Measurements from ENCODE around the gene COL4A6.

Gene COL4A6

DNA sequence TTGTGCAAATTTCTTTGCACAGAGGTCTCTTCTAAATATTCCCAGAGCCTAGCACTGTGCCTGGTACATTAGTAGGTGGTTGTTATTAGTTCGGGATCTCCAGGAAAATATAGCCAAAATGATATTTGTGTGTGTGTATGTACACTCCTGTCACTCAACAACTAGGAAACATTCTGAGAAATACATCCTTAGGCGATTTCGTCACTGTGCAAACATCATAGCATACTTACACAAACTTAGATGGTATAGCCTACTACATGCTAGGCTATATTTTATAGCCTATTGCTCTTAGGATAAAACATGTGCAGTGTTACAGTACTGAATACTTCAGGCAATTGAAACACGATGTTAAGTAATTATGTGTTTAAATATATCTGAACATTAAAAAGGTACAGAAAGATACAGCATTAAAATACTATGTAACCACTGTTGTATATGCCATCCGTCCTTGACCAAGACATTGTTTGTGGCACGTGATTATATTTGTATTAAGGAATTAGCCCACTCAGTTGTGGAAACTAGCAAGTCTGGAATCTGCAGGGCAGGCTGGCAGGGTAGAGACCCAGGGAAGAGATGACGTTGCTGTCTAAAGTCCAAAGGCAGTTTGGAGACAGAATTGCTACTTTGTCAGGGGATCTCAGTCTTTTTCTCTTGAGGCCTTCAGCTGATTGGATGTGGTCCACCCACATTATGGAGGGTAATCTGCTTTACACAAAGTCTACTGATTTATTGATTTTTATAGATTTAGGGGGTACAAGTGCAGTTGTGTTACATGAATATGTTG is 106.9 kb downstream of the COL4A6 start:
- no peak for DNase-seq (ENCODE audit: low read depth)

- no peak for DNase-seq (ENCODE audit: low read depth)
Measured at GRCh38 chrX:108323751-108324150, 114.5 kb downstream of the COL4A6 start.

DNA sequence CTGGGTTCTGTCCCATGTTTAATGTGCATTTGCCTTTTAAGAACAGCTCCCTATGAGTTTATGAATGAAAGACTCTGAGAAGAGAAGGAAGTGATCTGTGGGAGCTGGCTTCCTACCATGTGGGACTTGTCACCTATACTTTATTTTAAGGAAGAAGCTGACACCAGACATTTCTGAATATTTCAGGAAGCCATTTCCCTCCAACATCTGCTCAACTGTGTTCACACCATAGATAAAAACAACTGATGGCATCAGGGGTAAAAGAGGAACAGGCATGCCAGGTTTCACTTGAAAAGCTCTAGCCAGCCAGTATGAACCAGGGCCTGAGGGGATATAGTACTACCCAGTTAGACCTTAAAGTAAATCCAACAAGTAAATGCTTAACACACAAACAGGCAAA is 116.0 kb downstream of the COL4A6 start:
- no peak for DNase-seq (ENCODE audit: low read depth)

GRCh38 chrX:108316456-108316855 is 121.8 kb downstream of the COL4A6 start:
- no peak for DNase-seq (ENCODE audit: low read depth)

GRCh38 chrX:108313669-108314068 is 124.6 kb downstream of the COL4A6 start:
- DNase-seq (ENCODE audit: low read depth), result no peak

DNA sequence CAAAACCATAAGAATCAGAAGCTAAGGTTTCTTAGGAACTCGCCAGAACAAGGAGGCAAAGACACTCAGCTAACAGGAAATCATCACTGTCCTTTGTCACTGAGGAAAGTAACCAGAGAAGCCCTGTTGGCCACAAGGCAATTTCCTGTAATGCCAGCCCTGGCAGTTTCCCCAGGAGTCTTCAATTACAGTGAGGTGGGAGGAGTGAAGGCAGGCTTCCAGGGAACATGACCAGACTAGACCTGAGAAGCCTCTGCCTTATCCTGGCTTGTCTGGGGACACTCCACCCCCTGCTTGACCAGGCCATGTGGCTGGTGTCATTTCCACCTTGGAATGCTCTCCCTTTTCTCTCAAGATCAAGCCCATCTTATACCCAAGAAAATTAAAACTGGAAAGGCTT is 125.3 kb downstream of the COL4A6 start:
- DNase-seq (ENCODE audit: low read depth), result peak; percentile 42

GRCh38 chrX:108312011-108312410 is 126.2 kb downstream of the COL4A6 start:
- peak; percentile 88 for DNase-seq (ENCODE audit: low read depth)

DNA sequence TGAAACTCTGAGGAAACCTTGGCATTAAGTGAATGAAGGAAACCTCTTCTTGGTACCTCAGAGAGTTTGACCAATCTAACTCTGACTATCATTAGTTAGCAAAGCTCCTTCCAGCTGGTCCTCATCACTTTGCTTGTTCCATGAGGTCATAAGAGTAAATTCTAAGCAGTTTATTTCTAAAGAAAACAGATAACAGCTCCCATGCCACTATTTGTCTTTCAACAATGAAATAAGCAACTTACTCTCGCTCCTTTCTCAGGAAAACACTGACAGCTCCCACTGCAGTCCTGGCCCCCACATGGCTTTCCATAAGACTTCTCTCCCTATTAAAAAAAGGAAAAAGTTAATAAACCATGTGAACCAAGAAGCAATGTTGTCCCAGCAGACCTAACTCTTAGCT is 127.7 kb downstream of the COL4A6 start:
- DNase-seq (ENCODE audit: low read depth), result peak; percentile 67

GRCh38 chrX:108309144-108309543 is 129.1 kb downstream of the COL4A6 start:
- peak; percentile 92 for DNase-seq (ENCODE audit: low read depth)

DNA sequence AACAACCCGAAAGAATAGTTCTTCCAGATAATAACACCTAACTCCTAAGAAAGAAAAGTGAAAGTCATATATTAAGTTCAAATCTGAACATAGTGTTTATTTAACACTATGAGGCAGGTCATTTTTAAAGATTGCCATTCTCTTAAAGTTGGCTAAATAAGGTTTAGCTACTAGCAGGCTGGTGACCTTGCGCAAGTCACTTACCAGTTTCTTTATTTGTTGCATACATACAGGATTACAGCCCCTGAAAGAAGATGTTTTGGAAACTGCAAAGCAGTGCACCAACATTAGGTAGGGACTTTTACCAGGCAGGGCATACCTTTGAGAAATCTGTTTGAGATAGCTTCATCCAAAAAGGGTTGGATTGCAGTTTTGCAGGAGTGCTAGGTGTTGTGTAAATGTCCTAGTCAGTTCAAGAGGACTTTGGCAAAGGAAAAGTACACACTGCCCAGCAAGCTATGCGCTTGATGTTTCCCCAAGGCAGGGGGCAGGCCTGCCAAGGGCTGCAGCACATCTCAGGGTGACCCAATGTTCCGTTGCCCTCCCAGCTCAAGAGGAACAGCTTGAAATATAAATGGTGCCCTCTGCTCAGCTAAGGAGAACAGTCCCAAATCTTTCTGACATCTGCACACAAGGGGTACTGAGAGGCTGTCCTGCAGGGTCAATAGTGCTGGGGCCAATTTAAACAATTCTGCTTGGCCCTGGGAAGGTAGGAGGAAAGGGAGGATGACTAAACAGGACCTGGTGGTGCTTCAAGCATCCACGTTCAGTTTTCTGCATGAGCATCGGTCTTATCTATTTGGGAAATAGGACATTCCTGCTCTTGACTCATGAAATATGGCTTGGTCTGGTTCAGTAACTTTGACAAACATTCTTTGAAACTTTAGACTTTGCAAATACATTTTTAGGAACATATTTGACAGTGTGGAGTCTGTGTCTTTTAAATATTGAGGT is 130.8 kb downstream of the COL4A6 start:
- peak; percentile 59 for DNase-seq (ENCODE audit: low read depth)

DNA sequence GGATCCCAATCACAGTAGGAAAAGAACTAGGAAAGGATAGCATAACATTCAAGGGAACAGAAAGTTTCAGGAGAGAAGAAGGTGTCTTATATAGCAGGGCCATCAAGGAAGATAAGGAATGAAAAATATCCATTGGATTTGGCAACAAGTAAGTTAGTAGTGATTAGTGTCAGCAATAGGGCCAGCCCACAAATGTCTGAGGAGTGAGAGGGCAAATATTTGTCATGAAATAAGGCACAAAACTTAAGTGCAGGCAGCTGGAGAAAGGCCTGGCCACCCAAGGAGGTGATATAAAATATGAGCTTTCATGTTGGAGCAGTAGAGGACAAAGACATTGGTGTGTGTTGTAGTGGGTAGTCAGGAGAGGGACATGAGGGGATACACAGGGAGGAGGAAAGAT is 132.1 kb downstream of the COL4A6 start:
- peak; percentile 34 for DNase-seq (ENCODE audit: low read depth)

DNA sequence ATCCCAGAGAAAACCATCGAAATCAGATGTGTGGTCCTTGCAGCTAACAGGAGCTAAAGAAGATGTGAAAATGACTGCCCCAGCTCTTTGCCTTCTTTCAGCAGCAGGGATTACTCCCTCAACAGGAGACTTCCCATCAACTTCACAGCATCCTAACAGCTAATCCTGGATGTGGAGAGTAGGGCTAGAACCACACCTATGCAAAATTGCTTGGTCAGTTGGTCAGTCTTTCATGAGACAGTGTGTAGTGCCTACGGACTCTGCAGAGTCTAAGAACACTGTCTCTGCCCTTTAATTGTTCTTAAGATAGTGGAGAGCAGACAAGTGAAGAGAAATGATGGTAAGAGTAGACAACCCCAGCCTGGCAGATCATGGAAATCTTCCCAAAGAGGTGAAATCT is 133.5 kb downstream of the COL4A6 start:
- DNase-seq (ENCODE audit: low read depth), result no peak

DNA sequence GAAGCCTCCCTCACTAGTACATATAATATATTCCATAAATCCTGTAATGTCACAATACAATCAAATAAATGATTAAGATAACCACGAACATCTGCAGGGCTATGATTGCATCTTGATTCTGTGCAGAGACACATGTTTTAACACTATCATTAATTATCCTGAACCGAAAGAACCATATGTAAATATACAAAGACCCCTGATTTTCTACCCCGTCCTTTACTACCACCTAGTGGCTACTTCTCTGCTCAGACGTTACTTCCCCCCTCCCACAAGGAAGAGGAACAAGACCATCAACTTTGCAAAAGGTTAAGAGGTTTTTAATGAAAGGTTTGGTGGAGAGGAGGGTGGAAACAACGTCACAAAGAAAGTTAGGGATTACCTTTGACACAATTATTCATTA is 134.0 kb downstream of the COL4A6 start:
- DNase-seq (ENCODE audit: low read depth), result peak; percentile 81

DNA sequence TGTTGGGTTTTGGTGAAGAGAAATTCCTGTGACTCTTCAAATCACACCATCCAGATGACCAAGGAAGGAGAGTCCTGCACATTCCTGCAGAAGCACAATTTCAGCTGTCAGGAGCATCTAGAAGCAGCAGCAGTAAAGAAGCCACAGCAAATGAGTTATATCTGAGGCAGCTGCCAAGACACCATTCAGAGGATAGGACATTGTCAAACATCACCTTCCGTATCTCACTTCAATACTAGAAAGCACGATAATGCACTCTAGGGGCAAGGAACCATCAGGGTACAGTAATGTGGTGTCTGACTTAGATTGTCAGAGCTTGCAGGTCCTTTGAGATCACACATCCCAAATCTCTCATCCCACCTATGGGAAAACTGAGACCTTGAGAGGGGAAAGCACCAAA is 134.5 kb downstream of the COL4A6 start:
- no peak for DNase-seq (ENCODE audit: low read depth)

DNA sequence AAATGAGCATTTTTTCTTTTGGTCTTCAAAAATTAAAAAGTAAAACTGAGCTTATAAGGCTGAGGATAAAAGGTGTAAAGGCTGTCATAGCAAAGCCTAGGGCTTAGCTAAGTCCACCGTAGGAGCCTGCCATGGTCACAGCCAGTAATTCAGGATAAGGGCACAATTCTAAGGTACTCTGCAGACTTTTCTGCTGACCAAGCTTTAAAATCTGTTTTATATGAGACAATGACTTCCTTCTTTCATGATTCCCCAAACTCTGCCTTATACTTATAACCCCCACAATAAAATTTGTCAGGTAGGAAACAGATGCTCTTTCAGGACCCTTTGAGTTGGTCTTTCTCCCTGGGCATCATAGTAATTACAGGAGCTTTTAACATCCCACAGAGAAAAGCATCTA is 138.5 kb downstream of the COL4A6 start:
- DNase-seq (ENCODE audit: low read depth), result no peak

DNA sequence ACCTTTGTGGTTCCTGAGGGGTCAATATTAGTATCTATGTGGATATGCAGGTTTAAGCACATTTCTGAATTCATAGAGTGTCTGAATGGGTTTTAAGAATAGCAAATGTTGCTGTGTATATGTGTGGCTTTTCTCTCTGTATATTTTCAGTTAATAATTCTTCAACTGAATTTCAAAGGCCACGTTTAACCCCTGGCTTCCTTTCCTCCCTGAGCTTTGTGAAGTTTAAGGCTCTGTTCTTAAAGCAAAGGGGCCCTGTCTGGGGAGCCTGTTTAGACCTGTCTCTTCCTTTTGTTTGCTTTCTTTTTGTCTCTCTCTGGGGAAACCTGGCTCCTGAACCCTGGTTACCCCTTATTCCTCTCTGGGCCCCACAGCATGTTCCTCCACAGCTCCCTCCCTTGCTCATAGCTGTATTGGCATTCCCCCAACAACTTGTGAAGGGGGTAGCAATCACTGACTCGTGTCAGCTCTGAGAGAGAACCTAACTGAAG is 139.1 kb downstream of the COL4A6 start:
- peak; percentile 59 for DNase-seq (ENCODE audit: low read depth)

- DNase-seq (ENCODE audit: low read depth), result no peak
Measured at GRCh38 chrX:108298165-108298602, 140.0 kb downstream of the COL4A6 start.

DNA sequence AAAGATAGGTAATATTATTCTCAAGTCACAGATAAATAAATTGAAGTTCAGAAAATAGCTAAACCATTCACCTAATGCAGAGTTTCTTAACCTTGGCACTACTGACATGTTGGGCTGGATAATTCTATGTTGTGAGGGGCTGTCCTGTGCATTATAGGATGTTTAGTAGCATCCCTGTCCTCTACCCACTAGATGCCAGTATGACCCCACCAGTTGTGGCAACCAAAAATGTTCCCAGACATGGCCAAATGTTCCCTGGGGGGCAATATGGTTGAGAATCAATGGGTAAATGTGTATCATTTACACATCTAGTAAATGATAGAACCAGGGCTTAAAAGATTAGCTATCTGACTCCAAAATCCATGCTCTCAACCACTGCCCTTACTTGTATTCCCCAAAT is 140.9 kb downstream of the COL4A6 start:
- no peak for DNase-seq (ENCODE audit: low read depth)

- no peak for DNase-seq (ENCODE audit: low read depth)
Measured at GRCh38 chrX:108292053-108292452, 146.2 kb downstream of the COL4A6 start.

DNA sequence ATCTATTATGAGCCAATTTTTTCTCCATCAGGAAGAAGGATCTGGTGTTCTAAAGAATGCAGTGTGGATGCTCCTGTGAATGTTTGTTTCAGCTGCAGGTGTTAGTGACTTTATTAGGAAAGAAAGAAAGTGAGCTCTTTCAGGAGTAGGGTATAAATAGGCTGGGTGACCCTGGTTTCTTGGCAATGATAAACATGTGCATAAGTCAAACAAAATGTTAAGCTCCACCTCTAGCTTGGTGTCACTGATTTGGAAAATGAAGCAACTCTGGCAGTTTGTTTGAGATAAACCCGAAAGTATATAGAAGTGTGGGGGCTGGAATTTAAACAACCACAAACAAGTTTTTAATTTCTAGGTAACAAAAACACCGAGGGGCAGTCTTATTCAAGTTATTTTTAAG is 152.3 kb downstream of the COL4A6 start:
- no peak for DNase-seq (ENCODE audit: low read depth)

DNA sequence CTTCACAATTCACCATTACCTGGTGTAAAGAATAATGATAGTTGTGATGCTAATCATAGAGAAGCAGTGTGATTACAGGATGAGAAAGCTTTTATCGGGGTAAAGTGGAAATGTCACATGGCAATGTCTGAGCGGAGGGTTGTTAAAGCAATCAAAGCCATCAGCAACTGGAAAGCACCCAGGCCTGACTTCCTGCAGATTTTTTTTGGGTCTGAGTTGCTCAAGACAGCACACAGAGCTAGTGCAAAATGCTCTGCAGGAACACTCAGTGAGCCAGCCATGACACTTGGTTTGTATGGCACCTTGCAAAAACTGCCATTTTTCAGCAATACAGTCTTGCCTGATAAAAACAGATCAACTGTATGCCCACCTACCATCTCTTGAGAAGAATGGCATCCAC is 152.9 kb downstream of the COL4A6 start:
- DNase-seq (ENCODE audit: low read depth), result no peak

GRCh38 chrX:108275732-108276131 is 162.5 kb downstream of the COL4A6 start:
- DNase-seq (ENCODE audit: low read depth), result no peak

DNA sequence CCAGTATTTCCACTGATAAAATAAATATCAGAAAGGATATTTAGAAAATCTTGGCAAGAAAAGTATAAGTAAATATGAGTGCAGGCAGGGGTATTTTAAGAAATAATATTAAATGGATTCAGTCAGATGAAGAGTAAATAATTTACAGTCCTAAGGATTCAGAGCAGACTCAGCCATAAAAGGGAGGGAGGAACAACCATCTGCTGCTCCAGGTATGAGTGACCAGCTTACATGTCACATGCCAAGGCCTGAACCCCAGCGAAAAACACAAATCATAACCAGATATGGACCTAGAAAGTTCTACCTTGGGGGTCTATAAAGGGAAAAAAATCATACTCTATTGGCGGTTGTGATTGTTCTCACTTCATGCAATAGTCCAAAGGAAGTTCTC is 166.8 kb downstream of the COL4A6 start:
- DNase-seq (ENCODE audit: low read depth), result no peak
